ENCODE results near the gene SLC25A26. TPM values are rescaled to one million over a fixed set of nuclear protein-coding genes. Genes with fewer than 3 reads are reported as not detected.

SLC25A26 gene
- total and polyA plus RNA-seq, 7 donors = 17.8 to 42.8 (median 22.4) TPM

GRCh38 chr3:66379565-66379964 lies 158.8 kb downstream of the SLC25A26 start:
- Histone ChIP-seq H3K9me3 (no peaks in the 10 kb centered on the region), H3K36me3 (peaks cover 53 to 91% (median 67%) of the 10 kb centered on the region in 4 donors), H3K4me3 (no peak overlapping the region), H3K4me1 (peaks cover 0 to 36% (median 27%) of the 10 kb centered on the region in 4 donors), H3K27ac (peak overlapping the region in 2 of 4 donors; percentile 72 to 76), H3K27me3 (no peaks in the 10 kb centered on the region)
- intact Hi-C loops (cut with DNase I) = no loop called here
- WGBS, 2 donors = 89 to 96% methylated on average over 9 of the region's 9 CpGs
- DNase-seq = peak; percentile 58
- TF ChIP-seq POLR2AphosphoS5 (IDR thresholded peaks at IDR 0.05) (no peak), EP300 (IDR thresholded peaks at IDR 0.05) (no peak), POLR2A (IDR thresholded peaks at IDR 0.05) (no peak)
- TF ChIP-seq, protein P1, sequence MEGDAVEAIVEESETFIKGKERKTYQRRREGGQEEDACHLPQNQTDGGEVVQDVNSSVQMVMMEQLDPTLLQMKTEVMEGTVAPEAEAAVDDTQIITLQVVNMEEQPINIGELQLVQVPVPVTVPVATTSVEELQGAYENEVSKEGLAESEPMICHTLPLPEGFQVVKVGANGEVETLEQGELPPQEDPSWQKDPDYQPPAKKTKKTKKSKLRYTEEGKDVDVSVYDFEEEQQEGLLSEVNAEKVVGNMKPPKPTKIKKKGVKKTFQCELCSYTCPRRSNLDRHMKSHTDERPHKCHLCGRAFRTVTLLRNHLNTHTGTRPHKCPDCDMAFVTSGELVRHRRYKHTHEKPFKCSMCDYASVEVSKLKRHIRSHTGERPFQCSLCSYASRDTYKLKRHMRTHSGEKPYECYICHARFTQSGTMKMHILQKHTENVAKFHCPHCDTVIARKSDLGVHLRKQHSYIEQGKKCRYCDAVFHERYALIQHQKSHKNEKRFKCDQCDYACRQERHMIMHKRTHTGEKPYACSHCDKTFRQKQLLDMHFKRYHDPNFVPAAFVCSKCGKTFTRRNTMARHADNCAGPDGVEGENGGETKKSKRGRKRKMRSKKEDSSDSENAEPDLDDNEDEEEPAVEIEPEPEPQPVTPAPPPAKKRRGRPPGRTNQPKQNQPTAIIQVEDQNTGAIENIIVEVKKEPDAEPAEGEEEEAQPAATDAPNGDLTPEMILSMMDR (IDR thresholded peaks at IDR 0.05) = no peak

GRCh38 chr3:66380200-66380932 lies 159.6 kb downstream of the SLC25A26 start:
- no peak overlapping the region for H3K4me3 ChIP-seq
- intact Hi-C loops (cut with DNase I) = no loop called here
- H3K27ac ChIP-seq = peak overlapping the region in 3 of 4 donors; percentile 33 to 76 (median 72)
- H3K9me3 ChIP-seq = no peaks in the 10 kb centered on the region
- H3K27me3 ChIP-seq = no peaks in the 10 kb centered on the region
- peak; percentile 66 for DNase-seq
- 92 to 95% methylated on average over 26 of the region's 26 CpGs for WGBS, 2 donors
- TF ChIP-seq EP300 (IDR thresholded peaks at IDR 0.05) (no peak), POLR2AphosphoS5 (IDR thresholded peaks at IDR 0.05) (peak in 1 of 4 donors; percentile 12)
- H3K4me1 ChIP-seq = peaks cover 0 to 36% (median 27%) of the 10 kb centered on the region in 4 donors
- peaks cover 60 to 99% (median 75%) of the 10 kb centered on the region in 4 donors for H3K36me3 ChIP-seq

DNA sequence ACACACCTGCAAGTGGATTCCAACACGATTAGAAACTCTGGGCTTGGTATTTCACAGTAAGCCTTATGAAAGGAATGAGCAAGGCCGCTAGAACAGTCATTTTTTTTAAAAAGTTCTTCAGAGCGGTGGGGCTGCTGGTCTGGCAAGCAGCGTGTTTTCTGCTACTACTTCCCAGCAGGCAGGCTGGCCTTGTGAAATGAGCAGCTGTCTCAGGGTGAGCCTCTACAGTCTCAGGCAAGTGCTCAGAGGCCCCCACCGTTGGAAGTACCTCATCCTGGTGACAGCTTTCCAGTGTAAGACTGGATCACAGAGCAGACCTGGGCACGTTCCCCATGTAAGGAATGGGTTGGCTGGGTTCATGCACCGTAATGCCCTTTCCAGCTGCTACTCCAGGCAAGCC lies 160.8 kb downstream of the SLC25A26 start:
- peaks cover 72 to 99% (median 87%) of the 10 kb centered on the region in 4 donors for H3K36me3 ChIP-seq
- DNase-seq = peak; percentile 84
- H3K4me3 ChIP-seq = no peak overlapping the region
- H3K4me1 ChIP-seq = peaks cover 0 to 32% (median 24%) of the 10 kb centered on the region in 4 donors
- TF ChIP-seq POLR2A (IDR thresholded peaks at IDR 0.05) (no peak), POLR2AphosphoS5 (IDR thresholded peaks at IDR 0.05) (peak in 2 of 4 donors; percentile 25 to 34), EP300 (IDR thresholded peaks at IDR 0.05) (peak in 1 of 4 donors; percentile 9)
- TF ChIP-seq, protein P1 (IDR thresholded peaks at IDR 0.05) = no peak
- peak overlapping the region in 3 of 4 donors; percentile 48 to 76 (median 72) for H3K27ac ChIP-seq
- H3K27me3 ChIP-seq = no peaks in the 10 kb centered on the region
- intact Hi-C loops (cut with DNase I) = no loop called here
- no peaks in the 10 kb centered on the region for H3K9me3 ChIP-seq
- 82 to 89% methylated on average over 7 of the region's 7 CpGs for WGBS, 2 donors

- intact Hi-C loops (cut with DNase I) = no loop called here
- H3K4me3 ChIP-seq = no peak overlapping the region
Observed at GRCh38 chr3:66382142-66382541, 161.3 kb downstream of the SLC25A26 start.

GRCh38 chr3:66383023-66383422 lies 162.2 kb downstream of the SLC25A26 start:
- H3K27ac ChIP-seq = peak overlapping the region in 3 of 4 donors; percentile 48 to 76 (median 72)
- no peaks in the 10 kb centered on the region for H3K27me3 ChIP-seq
- TF ChIP-seq, protein P1 (IDR thresholded peaks at IDR 0.05) = no peak
- no peak for TF ChIP-seq POLR2A (IDR thresholded peaks at IDR 0.05)
- no peak for TF ChIP-seq EP300 (IDR thresholded peaks at IDR 0.05)
- TF ChIP-seq POLR2AphosphoS5 (IDR thresholded peaks at IDR 0.05) = no peak
- peaks cover 0 to 21% (median 14%) of the 10 kb centered on the region in 4 donors for H3K4me1 ChIP-seq
- 92 to 96% methylated on average over 18 of the region's 18 CpGs for WGBS, 2 donors
- intact Hi-C loops (cut with DNase I) = no loop called here
- H3K36me3 ChIP-seq = peaks cover 67 to 91% (median 90%) of the 10 kb centered on the region in 4 donors
- no peak overlapping the region for H3K4me3 ChIP-seq
- no peaks in the 10 kb centered on the region for H3K9me3 ChIP-seq
- no peak for DNase-seq

More at GRCh38 chr3:66382142-66382541, 161.3 kb downstream of the SLC25A26 start:
- H3K27ac ChIP-seq = peak overlapping the region in 3 of 4 donors; percentile 48 to 76 (median 72)
- no peak for DNase-seq
- TF ChIP-seq POLR2A (IDR thresholded peaks at IDR 0.05) = no peak
- TF ChIP-seq POLR2AphosphoS5 (IDR thresholded peaks at IDR 0.05) = no peak
- TF ChIP-seq, protein P1 (IDR thresholded peaks at IDR 0.05) = no peak
- TF ChIP-seq EP300 (IDR thresholded peaks at IDR 0.05) = no peak
- no peaks in the 10 kb centered on the region for H3K27me3 ChIP-seq
- H3K36me3 ChIP-seq = peaks cover 72 to 97% (median 91%) of the 10 kb centered on the region in 4 donors
- no peaks in the 10 kb centered on the region for H3K9me3 ChIP-seq
- 93 to 96% methylated on average over 10 of the region's 10 CpGs for WGBS, 2 donors
- H3K4me1 ChIP-seq = peaks cover 0 to 27% (median 21%) of the 10 kb centered on the region in 4 donors

Data from sigmoid colon (tissue), 7 donors.